ENCODE measurements around the gene SHISA6.

The SHISA6 gene

GRCh38 chr17:11267999-11268575 is 27.1 kb downstream of the SHISA6 start:
- Histone ChIP-seq H3K36me3 (ENCODE audit: control insufficient read depth, insufficient read depth, low read length) (no peaks in the 10 kb centered on the region), H3K27ac (ENCODE audit: low read depth, low read length) (no peak overlapping the region), H4K8ac (ENCODE audit: low read depth, low read length) (no peak overlapping the region), H3K4me2 (ENCODE audit: low read length) (no peak overlapping the region), H3K56ac (ENCODE audit: low read length) (no peak overlapping the region), H2BK120ac (ENCODE audit: low read depth, low read length) (no peak overlapping the region), H3K4me1 (ENCODE audit: control insufficient read depth, low read depth, low read length) (no peaks in the 10 kb centered on the region), H3K4ac (ENCODE audit: low read depth, low read length) (no peak overlapping the region), H4K5ac (ENCODE audit: low read length) (no peak overlapping the region), H3K27me3 (ENCODE audit: insufficient read depth, low read length, poor library complexity) (no peaks in the 10 kb centered on the region), H3K9ac (ENCODE audit: low read length) (no peak overlapping the region), H3K79me2 (ENCODE audit: control insufficient read depth, insufficient read depth, low read length) (no peaks in the 10 kb centered on the region), H3K4me3 (ENCODE audit: low read length) (no peak overlapping the region), H3K23ac (ENCODE audit: low read length) (no peak overlapping the region), H2BK15ac (replicated peaks; ENCODE audit: low read depth) (no peak overlapping the region), H3K18ac (ENCODE audit: low read length) (no peak overlapping the region), H2AK5ac (ENCODE audit: low read length) (no peak overlapping the region), H3K79me1 (ENCODE audit: low read length) (no peaks in the 10 kb centered on the region), H2BK5ac (ENCODE audit: low read length) (no peak overlapping the region)
- WGBS (ENCODE audit: extremely low coverage, insufficient coverage, low lambda C conversion rate): no CpG with 5 or more reads among the region's 1 CpG
- no peak for DNase-seq

GRCh38 chr17:11269210-11269609 is 28.2 kb downstream of the SHISA6 start:
- H3K36me3 ChIP-seq (ENCODE audit: control insufficient read depth, insufficient read depth, low read length): no peaks in the 10 kb centered on the region
- no peaks in the 10 kb centered on the region for H3K4me1 ChIP-seq (ENCODE audit: control insufficient read depth, low read depth, low read length)
- no peaks in the 10 kb centered on the region for H3K79me2 ChIP-seq (ENCODE audit: control insufficient read depth, insufficient read depth, low read length)
- no peak overlapping the region for H4K8ac ChIP-seq (ENCODE audit: low read depth, low read length)
- no peak overlapping the region for H2BK15ac ChIP-seq (replicated peaks; ENCODE audit: low read depth)
- no CpG with 5 or more reads among the region's 7 CpGs for WGBS (ENCODE audit: extremely low coverage, insufficient coverage, low lambda C conversion rate)
- no peak overlapping the region for H2AK5ac ChIP-seq (ENCODE audit: low read length)
- DNase-seq: no peak
- H2BK120ac ChIP-seq (ENCODE audit: low read depth, low read length): no peak overlapping the region
- H3K79me1 ChIP-seq (ENCODE audit: low read length): no peaks in the 10 kb centered on the region
- H3K23ac ChIP-seq (ENCODE audit: low read length): no peak overlapping the region
- H3K4me2 ChIP-seq (ENCODE audit: low read length): no peak overlapping the region
- H3K4ac ChIP-seq (ENCODE audit: low read depth, low read length): no peak overlapping the region
- no peaks in the 10 kb centered on the region for H3K27me3 ChIP-seq (ENCODE audit: insufficient read depth, low read length, poor library complexity)
- no peak overlapping the region for H3K56ac ChIP-seq (ENCODE audit: low read length)
- no peak overlapping the region for H3K18ac ChIP-seq (ENCODE audit: low read length)
- no peak overlapping the region for H3K4me3 ChIP-seq (ENCODE audit: low read length)
- no peak overlapping the region for H3K27ac ChIP-seq (ENCODE audit: low read depth, low read length)
- no peak overlapping the region for H4K5ac ChIP-seq (ENCODE audit: low read length)
- no peak overlapping the region for H2BK5ac ChIP-seq (ENCODE audit: low read length)
- no peak overlapping the region for H3K9ac ChIP-seq (ENCODE audit: low read length)

- Histone ChIP-seq H3K36me3 (ENCODE audit: control insufficient read depth, insufficient read depth, low read length) (no peaks in the 10 kb centered on the region), H3K4me2 (ENCODE audit: low read length) (no peak overlapping the region), H2AK5ac (ENCODE audit: low read length) (no peak overlapping the region), H4K5ac (ENCODE audit: low read length) (no peak overlapping the region), H3K9ac (ENCODE audit: low read length) (no peak overlapping the region), H3K4me1 (ENCODE audit: control insufficient read depth, low read depth, low read length) (no peaks in the 10 kb centered on the region), H3K27ac (ENCODE audit: low read depth, low read length) (no peak overlapping the region), H3K79me1 (ENCODE audit: low read length) (no peaks in the 10 kb centered on the region), H2BK120ac (ENCODE audit: low read depth, low read length) (no peak overlapping the region), H3K27me3 (ENCODE audit: insufficient read depth, low read length, poor library complexity) (no peaks in the 10 kb centered on the region), H4K8ac (ENCODE audit: low read depth, low read length) (no peak overlapping the region), H3K79me2 (ENCODE audit: control insufficient read depth, insufficient read depth, low read length) (no peaks in the 10 kb centered on the region), H2BK5ac (ENCODE audit: low read length) (no peak overlapping the region), H3K4me3 (ENCODE audit: low read length) (no peak overlapping the region), H3K4ac (ENCODE audit: low read depth, low read length) (no peak overlapping the region), H3K18ac (ENCODE audit: low read length) (no peak overlapping the region), H3K56ac (ENCODE audit: low read length) (no peak overlapping the region), H3K23ac (ENCODE audit: low read length) (no peak overlapping the region), H2BK15ac (replicated peaks; ENCODE audit: low read depth) (no peak overlapping the region)
- WGBS (ENCODE audit: extremely low coverage, insufficient coverage, low lambda C conversion rate): no CpG with 5 or more reads among the region's 8 CpGs
- no peak for DNase-seq
Measured at GRCh38 chr17:11272191-11272590, 31.2 kb downstream of the SHISA6 start.

GRCh38 chr17:11273596-11273995 is 32.6 kb downstream of the SHISA6 start:
- Histone ChIP-seq H3K4ac (ENCODE audit: low read depth, low read length) (no peak overlapping the region), H3K23ac (ENCODE audit: low read length) (no peak overlapping the region), H3K56ac (ENCODE audit: low read length) (no peak overlapping the region), H3K79me1 (ENCODE audit: low read length) (no peaks in the 10 kb centered on the region), H2BK15ac (replicated peaks; ENCODE audit: low read depth) (no peak overlapping the region), H2BK5ac (ENCODE audit: low read length) (no peak overlapping the region), H3K27me3 (ENCODE audit: insufficient read depth, low read length, poor library complexity) (no peaks in the 10 kb centered on the region), H3K9ac (ENCODE audit: low read length) (no peak overlapping the region), H3K79me2 (ENCODE audit: control insufficient read depth, insufficient read depth, low read length) (no peaks in the 10 kb centered on the region), H3K4me3 (ENCODE audit: low read length) (no peak overlapping the region), H2BK120ac (ENCODE audit: low read depth, low read length) (no peak overlapping the region), H3K4me2 (ENCODE audit: low read length) (no peak overlapping the region), H3K27ac (ENCODE audit: low read depth, low read length) (no peak overlapping the region), H3K4me1 (ENCODE audit: control insufficient read depth, low read depth, low read length) (no peaks in the 10 kb centered on the region), H2AK5ac (ENCODE audit: low read length) (no peak overlapping the region), H3K36me3 (ENCODE audit: control insufficient read depth, insufficient read depth, low read length) (no peaks in the 10 kb centered on the region), H4K8ac (ENCODE audit: low read depth, low read length) (no peak overlapping the region), H4K5ac (ENCODE audit: low read length) (no peak overlapping the region), H3K18ac (ENCODE audit: low read length) (no peak overlapping the region)
- DNase-seq: no peak
- no CpG with 5 or more reads among the region's 9 CpGs for WGBS (ENCODE audit: extremely low coverage, insufficient coverage, low lambda C conversion rate)

GRCh38 chr17:11274106-11274505 is 33.1 kb downstream of the SHISA6 start:
- WGBS (ENCODE audit: extremely low coverage, insufficient coverage, low lambda C conversion rate): no CpG with 5 or more reads among the region's 14 CpGs
- Histone ChIP-seq H3K18ac (ENCODE audit: low read length) (no peak overlapping the region), H2AK5ac (ENCODE audit: low read length) (no peak overlapping the region), H3K79me2 (ENCODE audit: control insufficient read depth, insufficient read depth, low read length) (no peaks in the 10 kb centered on the region), H2BK120ac (ENCODE audit: low read depth, low read length) (no peak overlapping the region), H3K36me3 (ENCODE audit: control insufficient read depth, insufficient read depth, low read length) (no peaks in the 10 kb centered on the region), H2BK15ac (replicated peaks; ENCODE audit: low read depth) (no peak overlapping the region), H3K4me2 (ENCODE audit: low read length) (no peak overlapping the region), H4K8ac (ENCODE audit: low read depth, low read length) (no peak overlapping the region), H3K79me1 (ENCODE audit: low read length) (no peaks in the 10 kb centered on the region), H3K9ac (ENCODE audit: low read length) (no peak overlapping the region), H3K23ac (ENCODE audit: low read length) (no peak overlapping the region), H4K5ac (ENCODE audit: low read length) (no peak overlapping the region), H3K4me3 (ENCODE audit: low read length) (no peak overlapping the region), H3K4ac (ENCODE audit: low read depth, low read length) (no peak overlapping the region), H3K56ac (ENCODE audit: low read length) (no peak overlapping the region), H2BK5ac (ENCODE audit: low read length) (no peak overlapping the region), H3K27ac (ENCODE audit: low read depth, low read length) (no peak overlapping the region), H3K4me1 (ENCODE audit: control insufficient read depth, low read depth, low read length) (no peaks in the 10 kb centered on the region), H3K27me3 (ENCODE audit: insufficient read depth, low read length, poor library complexity) (no peaks in the 10 kb centered on the region)
- DNase-seq: no peak

- Histone ChIP-seq H3K79me1 (ENCODE audit: low read length) (no peaks in the 10 kb centered on the region), H3K18ac (ENCODE audit: low read length) (no peak overlapping the region), H2BK5ac (ENCODE audit: low read length) (no peak overlapping the region), H3K23ac (ENCODE audit: low read length) (no peak overlapping the region), H3K56ac (ENCODE audit: low read length) (no peak overlapping the region), H3K9ac (ENCODE audit: low read length) (no peak overlapping the region), H2AK5ac (ENCODE audit: low read length) (no peak overlapping the region), H3K4me1 (ENCODE audit: control insufficient read depth, low read depth, low read length) (no peaks in the 10 kb centered on the region), H3K79me2 (ENCODE audit: control insufficient read depth, insufficient read depth, low read length) (no peaks in the 10 kb centered on the region), H4K8ac (ENCODE audit: low read depth, low read length) (no peak overlapping the region), H3K4me3 (ENCODE audit: low read length) (no peak overlapping the region), H2BK15ac (replicated peaks; ENCODE audit: low read depth) (no peak overlapping the region), H3K4me2 (ENCODE audit: low read length) (no peak overlapping the region), H3K36me3 (ENCODE audit: control insufficient read depth, insufficient read depth, low read length) (no peaks in the 10 kb centered on the region), H4K5ac (ENCODE audit: low read length) (no peak overlapping the region), H3K27ac (ENCODE audit: low read depth, low read length) (no peak overlapping the region), H3K27me3 (ENCODE audit: insufficient read depth, low read length, poor library complexity) (no peaks in the 10 kb centered on the region), H3K4ac (ENCODE audit: low read depth, low read length) (no peak overlapping the region), H2BK120ac (ENCODE audit: low read depth, low read length) (no peak overlapping the region)
- WGBS (ENCODE audit: extremely low coverage, insufficient coverage, low lambda C conversion rate): no CpG with 5 or more reads among the region's 4 CpGs
- no peak for DNase-seq
Measured at GRCh38 chr17:11276486-11276885, 35.5 kb downstream of the SHISA6 start.
